IPS-18a (cell line): ENCODE measurements around the gene KIF2A.

Source experiments
- H3K27ac ChIP-seq: one replicate; pipeline ENCODE4 v1.5.1; 2013; ENCODE audit warnings: low read length
- H3K27me3 ChIP-seq: one replicate; pipeline ENCODE4 v1.6.1; 2013; ENCODE audit warnings: mild to moderate bottlenecking, low read length; ENCODE audit not compliant: control insufficient read depth, insufficient read depth
- H3K36me3 ChIP-seq: one replicate; pipeline ENCODE4 v1.6.1; 2013; ENCODE audit warnings: low read depth, low read length; ENCODE audit not compliant: control insufficient read depth
- H3K4me1 ChIP-seq: one replicate; pipeline ENCODE4 v1.6.1; 2013; ENCODE audit warnings: low read depth, low read length; ENCODE audit not compliant: control insufficient read depth
- H3K4me3 ChIP-seq: one replicate; pipeline ENCODE4 v1.5.1; 2013; ENCODE audit warnings: low read length
- H3K9ac ChIP-seq: one replicate; pipeline ENCODE4 v1.6.1; 2013; ENCODE audit warnings: mild to moderate bottlenecking, low read length, moderate library complexity
- H3K9me3 ChIP-seq: one replicate; pipeline ENCODE4 v1.6.1; 2013; ENCODE audit warnings: low read depth, low read length; ENCODE audit not compliant: control insufficient read depth

KIF2A gene

DNA sequence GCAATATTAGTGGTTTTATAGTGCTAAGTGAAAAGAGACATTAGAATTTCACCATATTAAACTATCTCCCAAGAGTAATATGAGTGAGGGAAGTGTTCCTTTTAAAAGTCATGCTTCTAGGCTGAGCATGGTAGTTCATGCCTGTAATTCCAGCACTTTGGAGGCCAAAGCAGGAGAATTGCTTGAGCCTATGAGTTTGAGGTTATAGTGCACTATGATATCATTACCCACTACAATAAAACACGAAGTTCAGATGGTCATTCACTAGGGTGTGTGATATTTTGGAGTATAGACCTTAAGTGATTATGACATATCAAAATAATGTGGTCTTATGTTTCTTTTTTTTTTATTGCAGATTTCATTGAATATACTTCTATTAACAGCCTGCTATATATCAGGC lies 6.7 kb downstream of the KIF2A start:
- H3K9me3 ChIP-seq: no peaks in the 10 kb centered on the region
- H3K27me3 ChIP-seq: no peaks in the 10 kb centered on the region
- no peak overlapping the region for H3K27ac ChIP-seq
- no peaks in the 10 kb centered on the region for H3K4me1 ChIP-seq
- H3K4me3 ChIP-seq: no peak overlapping the region
- H3K9ac ChIP-seq: no peak overlapping the region
- peaks cover 9% of the 10 kb centered on the region for H3K36me3 ChIP-seq

DNA sequence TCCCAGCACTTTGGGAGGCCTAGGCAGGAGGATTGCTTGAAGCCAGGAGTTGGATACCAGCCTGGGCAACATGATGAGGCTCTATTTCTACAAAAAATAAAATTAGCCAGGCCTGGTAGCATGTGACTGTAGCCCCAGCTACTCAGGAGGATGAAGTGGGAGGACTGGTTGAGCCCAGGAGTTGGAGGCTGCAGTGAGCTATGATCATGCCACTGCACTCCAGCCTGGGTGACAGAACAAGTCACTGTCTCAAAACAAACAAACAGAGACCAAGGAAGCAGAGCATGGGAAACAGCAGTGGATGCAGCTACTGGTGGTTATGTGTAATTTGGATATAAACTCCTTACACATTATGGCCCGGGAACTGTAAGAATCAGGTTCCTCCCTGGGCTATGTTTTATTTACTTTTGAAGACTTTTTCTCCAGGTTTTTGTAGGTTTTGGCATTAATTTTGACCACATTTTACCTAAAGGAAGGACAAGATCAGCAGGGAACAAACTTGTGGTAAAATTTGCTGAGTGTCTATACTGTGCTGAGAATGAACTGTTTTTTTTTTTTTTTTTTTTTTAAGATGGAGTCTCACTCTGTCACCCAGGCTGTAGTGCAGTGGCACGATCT lies 8.3 kb downstream of the KIF2A start:
- Histone ChIP-seq H3K4me1 (no peaks in the 10 kb centered on the region), H3K9me3 (no peaks in the 10 kb centered on the region), H3K4me3 (no peak overlapping the region), H3K9ac (no peak overlapping the region), H3K27ac (no peak overlapping the region), H3K36me3 (peaks cover 8% of the 10 kb centered on the region), H3K27me3 (no peaks in the 10 kb centered on the region)

DNA sequence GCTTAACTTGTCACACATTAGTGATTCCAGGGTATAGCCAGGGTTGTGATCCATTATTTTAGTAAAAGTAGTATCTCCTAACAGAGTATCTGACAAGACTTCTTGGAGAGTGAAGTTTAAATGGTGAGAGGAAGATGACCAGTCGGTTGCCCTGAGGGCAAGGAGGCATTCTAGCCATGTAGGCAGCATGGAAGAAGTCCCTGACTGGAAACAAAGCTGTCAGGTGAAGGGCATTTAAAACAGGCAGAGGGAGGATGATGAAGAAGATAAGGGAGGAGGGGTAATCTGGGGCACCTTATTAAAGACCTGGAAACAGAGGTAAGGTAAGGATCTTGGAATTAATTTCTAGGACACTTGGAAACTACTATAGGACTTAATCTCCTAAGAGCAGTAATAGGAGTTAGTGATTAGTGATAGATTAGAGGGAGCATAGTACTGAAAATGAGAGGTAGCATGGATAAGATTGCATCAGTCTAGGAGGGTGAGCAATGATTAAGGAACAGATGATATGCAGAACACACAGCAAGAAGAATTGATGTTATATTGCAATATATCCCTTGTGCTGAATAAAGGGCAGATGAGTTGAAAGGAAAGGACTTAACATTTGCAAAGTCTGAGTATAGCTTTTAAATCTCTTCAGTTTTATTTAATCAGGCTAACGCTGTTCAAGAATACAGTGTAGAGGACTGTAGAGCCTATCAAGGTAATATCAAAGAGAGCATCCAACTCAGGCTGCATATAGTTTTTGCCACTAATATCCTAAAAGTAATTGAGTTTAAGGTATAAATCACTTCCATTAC lies 9.6 kb downstream of the KIF2A start:
- Histone ChIP-seq H3K4me1 (no peaks in the 10 kb centered on the region), H3K9me3 (no peaks in the 10 kb centered on the region), H3K27ac (no peak overlapping the region), H3K4me3 (no peak overlapping the region), H3K27me3 (no peaks in the 10 kb centered on the region), H3K36me3 (peaks cover 4% of the 10 kb centered on the region), H3K9ac (no peak overlapping the region)

DNA sequence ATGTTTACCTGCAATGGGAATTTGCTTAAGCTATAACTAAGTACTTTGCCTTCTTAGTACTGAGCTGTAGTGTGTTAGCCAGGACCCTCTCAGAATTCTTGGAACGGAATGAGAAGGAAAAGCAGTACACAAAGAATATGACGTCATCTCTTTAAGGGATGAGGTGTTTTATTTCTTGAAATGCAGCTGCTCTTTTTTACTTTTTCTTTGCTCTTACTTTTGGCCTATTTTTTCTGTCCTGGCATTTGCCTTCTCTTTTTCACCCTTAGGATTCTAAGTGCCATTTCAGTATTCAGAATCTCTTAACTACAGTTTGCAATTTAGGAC lies 10.1 kb downstream of the KIF2A start:
- Histone ChIP-seq H3K4me3 (no peak overlapping the region), H3K9me3 (no peaks in the 10 kb centered on the region), H3K9ac (no peak overlapping the region), H3K27ac (no peak overlapping the region), H3K27me3 (no peaks in the 10 kb centered on the region), H3K36me3 (no peaks in the 10 kb centered on the region), H3K4me1 (no peaks in the 10 kb centered on the region)

DNA sequence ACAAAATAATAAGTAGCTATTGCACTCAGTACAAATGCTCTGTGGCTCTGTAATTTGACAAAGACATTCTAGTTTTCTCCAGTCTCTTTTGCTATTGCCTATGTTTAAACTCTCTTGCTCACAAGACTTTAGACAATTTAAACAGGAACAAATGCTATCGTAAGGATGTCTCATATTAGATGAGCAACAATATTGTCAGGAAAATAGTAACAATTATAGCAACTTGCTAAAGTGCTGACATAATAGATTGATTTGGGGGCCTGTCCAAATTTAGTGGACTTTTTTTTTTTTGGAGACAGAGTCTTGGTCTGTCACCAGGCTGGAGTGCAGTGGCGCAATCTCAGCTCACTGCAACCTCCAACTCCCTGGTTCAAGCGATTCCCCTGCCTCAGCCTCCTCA lies 11.8 kb downstream of the KIF2A start:
- Histone ChIP-seq H3K4me3 (no peak overlapping the region), H3K27ac (no peak overlapping the region), H3K4me1 (no peaks in the 10 kb centered on the region), H3K27me3 (no peaks in the 10 kb centered on the region), H3K36me3 (no peaks in the 10 kb centered on the region), H3K9me3 (no peaks in the 10 kb centered on the region), H3K9ac (no peak overlapping the region)

DNA sequence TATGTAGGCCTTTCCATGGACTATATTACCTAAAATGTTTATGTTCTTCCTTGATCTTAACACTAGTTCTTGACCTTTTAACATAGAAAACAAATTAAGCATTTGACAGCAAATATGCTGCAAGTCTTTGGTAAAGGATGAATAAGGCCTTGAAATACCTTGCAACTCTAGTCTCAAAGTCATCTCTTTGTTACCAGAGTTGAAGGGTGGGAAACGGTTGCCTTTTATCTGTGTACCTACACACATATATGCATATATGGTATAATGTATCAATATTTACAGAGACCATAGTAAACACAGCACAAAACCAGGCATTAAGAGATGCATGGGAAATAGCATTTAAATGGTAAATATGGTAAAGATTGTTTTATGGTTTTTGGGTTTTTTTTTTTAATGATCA lies 16.5 kb downstream of the KIF2A start:
- no peak overlapping the region for H3K9ac ChIP-seq
- H3K4me3 ChIP-seq: no peak overlapping the region
- H3K36me3 ChIP-seq: no peaks in the 10 kb centered on the region
- H3K9me3 ChIP-seq: no peaks in the 10 kb centered on the region
- H3K27ac ChIP-seq: no peak overlapping the region
- no peaks in the 10 kb centered on the region for H3K4me1 ChIP-seq
- no peaks in the 10 kb centered on the region for H3K27me3 ChIP-seq

DNA sequence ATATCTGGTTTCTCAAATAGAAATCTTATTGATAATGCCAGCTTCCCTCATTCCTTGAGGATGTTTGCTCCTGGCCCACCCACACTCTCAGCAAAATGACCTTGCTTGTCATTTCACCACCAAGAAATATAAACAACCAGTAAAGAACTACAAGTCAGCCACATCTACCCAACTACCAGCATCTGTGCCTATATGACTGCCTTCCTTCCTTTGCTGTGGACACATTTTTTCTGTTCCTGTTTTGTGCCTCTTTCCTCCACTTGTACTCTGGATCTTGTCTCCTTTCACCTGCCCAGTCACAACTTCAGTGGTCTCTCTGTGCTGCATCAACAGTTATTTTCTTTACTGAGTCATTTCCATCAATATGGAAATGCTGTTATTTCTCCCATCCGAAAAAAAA lies 20.3 kb downstream of the KIF2A start:
- Histone ChIP-seq H3K27ac (no peak overlapping the region), H3K36me3 (no peaks in the 10 kb centered on the region), H3K27me3 (no peaks in the 10 kb centered on the region), H3K4me1 (no peaks in the 10 kb centered on the region), H3K4me3 (no peak overlapping the region), H3K9ac (no peak overlapping the region), H3K9me3 (no peaks in the 10 kb centered on the region)

DNA sequence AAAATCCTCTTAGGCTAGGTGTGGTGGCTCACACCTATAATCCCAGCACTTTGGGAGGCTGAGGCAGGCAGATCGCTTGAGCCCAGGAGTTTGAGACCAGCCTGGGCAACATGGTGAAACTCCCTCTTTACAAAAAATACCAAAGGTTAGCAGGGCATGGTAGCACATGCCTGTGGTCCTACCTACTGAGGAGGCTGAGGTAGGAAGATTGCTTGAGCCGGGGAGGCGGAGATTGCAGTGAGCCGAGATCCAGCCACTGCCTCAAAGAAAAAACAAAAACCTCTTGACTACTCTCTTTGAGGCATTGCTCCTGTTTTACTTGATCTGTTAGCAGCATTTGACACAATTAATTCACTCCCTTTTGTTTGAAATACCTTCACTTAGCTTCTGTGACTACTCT lies 20.7 kb downstream of the KIF2A start:
- no peak overlapping the region for H3K27ac ChIP-seq
- H3K9me3 ChIP-seq: no peaks in the 10 kb centered on the region
- H3K36me3 ChIP-seq: no peaks in the 10 kb centered on the region
- H3K4me3 ChIP-seq: no peak overlapping the region
- H3K4me1 ChIP-seq: no peaks in the 10 kb centered on the region
- no peak overlapping the region for H3K9ac ChIP-seq
- H3K27me3 ChIP-seq: no peaks in the 10 kb centered on the region

DNA sequence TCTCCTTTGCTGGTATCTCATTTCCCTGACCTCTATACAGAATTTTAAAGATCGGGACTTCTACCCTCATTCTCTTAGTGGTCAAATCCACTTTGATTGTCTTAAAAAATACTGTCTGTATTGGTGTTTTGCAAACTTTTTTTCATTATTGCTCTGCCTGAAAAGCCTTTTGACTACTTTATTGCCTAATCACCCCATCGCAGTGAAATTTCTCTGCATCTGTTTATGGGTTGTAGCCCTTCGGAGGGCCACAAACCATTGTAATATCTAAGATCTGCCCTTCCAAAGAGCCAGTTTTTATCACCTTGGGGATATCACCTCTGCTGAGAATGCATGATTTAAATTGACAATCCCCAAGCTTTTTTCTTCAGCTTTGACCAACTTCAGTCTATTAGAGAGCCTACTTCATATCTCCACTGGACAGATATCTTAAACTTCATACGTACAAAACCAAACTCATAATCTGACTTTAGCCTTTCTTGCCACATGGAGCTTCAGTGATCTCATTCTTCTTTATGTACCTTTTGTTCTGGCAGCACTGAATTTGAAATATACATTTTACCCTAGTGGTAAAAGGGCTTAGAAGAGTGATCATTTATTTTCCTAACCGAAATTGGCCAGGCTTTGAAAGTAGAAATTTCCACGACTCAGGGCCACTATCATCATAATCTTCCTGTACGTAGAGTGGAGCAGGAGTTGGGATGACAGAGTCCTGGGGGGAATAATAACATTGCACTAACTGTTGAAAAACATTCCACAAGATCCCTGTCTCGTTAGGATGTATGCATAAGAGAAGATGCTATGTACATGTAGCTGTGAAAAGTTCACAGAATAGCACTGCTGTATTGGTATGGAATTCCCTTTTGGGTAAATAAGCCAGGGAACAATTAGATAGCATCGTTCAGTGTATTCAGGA lies 21.4 kb downstream of the KIF2A start:
- no peaks in the 10 kb centered on the region for H3K36me3 ChIP-seq

DNA sequence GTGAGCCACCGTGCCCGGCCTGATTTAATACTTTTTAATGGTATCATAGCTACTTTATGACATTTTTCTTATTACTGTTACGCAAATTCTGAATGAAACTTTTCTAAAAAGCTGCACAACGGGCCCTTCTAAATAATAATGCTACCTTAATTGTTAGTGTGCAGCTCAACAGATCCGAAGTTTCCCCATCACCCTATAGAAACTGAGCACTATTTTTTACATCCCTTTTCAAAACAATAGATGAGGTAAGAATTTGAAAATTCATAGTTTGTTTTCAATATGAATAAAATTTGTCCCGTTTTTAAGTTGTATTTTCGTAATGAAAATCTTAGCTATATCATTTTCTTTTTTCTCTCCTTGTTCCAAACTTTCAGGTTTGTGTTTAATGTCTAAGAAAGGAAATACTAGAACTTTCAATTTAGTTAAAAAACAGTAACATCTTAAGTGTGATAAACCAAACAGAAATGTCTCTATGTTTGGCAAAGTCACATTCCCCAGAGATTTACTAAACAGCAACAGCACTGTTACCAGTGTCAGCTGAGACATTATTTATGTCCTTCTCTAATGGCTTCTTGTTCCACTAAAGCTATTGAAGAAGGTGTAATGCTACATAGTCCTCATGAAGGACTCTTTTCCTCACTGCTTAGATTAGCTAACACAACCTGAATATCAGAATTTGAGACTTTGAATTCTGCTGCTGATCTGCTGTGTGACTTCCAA lies 22.9 kb downstream of the KIF2A start:
- Histone ChIP-seq H3K27ac (no peak overlapping the region), H3K4me3 (no peak overlapping the region), H3K4me1 (no peaks in the 10 kb centered on the region), H3K9ac (no peak overlapping the region), H3K36me3 (no peaks in the 10 kb centered on the region), H3K9me3 (no peaks in the 10 kb centered on the region), H3K27me3 (no peaks in the 10 kb centered on the region)

More for the DNA sequence above, 21.4 kb downstream of the KIF2A start:
- Histone ChIP-seq H3K27ac (no peak overlapping the region), H3K9ac (no peak overlapping the region), H3K27me3 (no peaks in the 10 kb centered on the region), H3K4me3 (no peak overlapping the region), H3K9me3 (no peaks in the 10 kb centered on the region), H3K4me1 (no peaks in the 10 kb centered on the region)

DNA sequence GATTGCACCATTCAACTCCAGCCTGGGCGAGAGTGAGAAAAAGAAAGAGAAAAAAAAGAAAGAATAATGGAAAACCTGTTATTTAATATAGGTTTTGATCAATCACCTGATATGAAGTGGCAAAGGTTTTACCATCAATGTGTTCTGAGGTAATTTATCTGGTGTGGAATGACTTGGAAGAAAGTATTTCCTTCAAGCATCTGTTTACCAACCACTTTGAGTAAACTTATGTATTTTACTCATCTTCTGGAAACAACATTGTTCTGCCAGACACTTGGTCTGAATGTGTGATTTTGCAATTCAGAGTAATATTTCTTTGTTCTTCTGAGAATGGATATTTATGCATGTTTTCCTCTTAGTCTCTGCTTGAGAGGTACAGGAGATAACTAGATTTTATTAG lies 24.3 kb downstream of the KIF2A start:
- no peak overlapping the region for H3K9ac ChIP-seq
- no peak overlapping the region for H3K4me3 ChIP-seq
- no peak overlapping the region for H3K27ac ChIP-seq
- H3K36me3 ChIP-seq: no peaks in the 10 kb centered on the region
- no peaks in the 10 kb centered on the region for H3K4me1 ChIP-seq
- no peaks in the 10 kb centered on the region for H3K9me3 ChIP-seq
- H3K27me3 ChIP-seq: no peaks in the 10 kb centered on the region
